Stimulated activated CD8-positive, alpha-beta memory T cell treated with anti-CD3 and anti-CD28 coated beads, Interleukin-4, amount 100 ng/mL, for 48 hours (primary cell): Measurements from ENCODE around the gene TLCD5.

ENCODE experiments used
- DNase-seq: peaks from one replicate; pipeline ENCODE4 v3.0.0-alpha.2; 2020

The TLCD5 gene

GRCh38 chr11:120324932-120325810 is at the start of gene TLCD5:
TLCD5 (plus strand) TSS chr11:120325299; CDS start chr11:120327442, 2,143 bp downstream.
- DNase-seq = peak; percentile 65

GRCh38 chr11:120279502-120279901 is 45.6 kb upstream of the TLCD5 start:
- DNase-seq = no peak

- DNase-seq = no peak
Observed at GRCh38 chr11:120280600-120281051, 44.5 kb upstream of the TLCD5 start.

- no peak for DNase-seq
Observed at GRCh38 chr11:120281143-120281795, 43.8 kb upstream of the TLCD5 start.

GRCh38 chr11:120283124-120283523 is 42.0 kb upstream of the TLCD5 start:
- no peak for DNase-seq

- no peak for DNase-seq
Observed at GRCh38 chr11:120284272-120284671, 40.8 kb upstream of the TLCD5 start.

- no peak for DNase-seq
Observed at GRCh38 chr11:120285256-120285655, 39.8 kb upstream of the TLCD5 start.

- DNase-seq = no peak
Observed at GRCh38 chr11:120288021-120288420, 37.1 kb upstream of the TLCD5 start.

- DNase-seq = no peak
Observed at GRCh38 chr11:120289426-120289825, 35.7 kb upstream of the TLCD5 start.

GRCh38 chr11:120290956-120291355 is 34.1 kb upstream of the TLCD5 start:
- DNase-seq = no peak

GRCh38 chr11:120293038-120293800 is 31.9 kb upstream of the TLCD5 start:
- DNase-seq = no peak

- no peak for DNase-seq
Observed at GRCh38 chr11:120294096-120294495, 31.0 kb upstream of the TLCD5 start.

GRCh38 chr11:120295099-120295498 is 30.0 kb upstream of the TLCD5 start:
- DNase-seq = no peak

GRCh38 chr11:120296554-120296953 is 28.5 kb upstream of the TLCD5 start:
- DNase-seq = no peak

- no peak for DNase-seq
Observed at GRCh38 chr11:120298461-120298860, 26.6 kb upstream of the TLCD5 start.

GRCh38 chr11:120302001-120302805 is 22.9 kb upstream of the TLCD5 start:
- no peak for DNase-seq

- peak; percentile 73 for DNase-seq
Observed at GRCh38 chr11:120303004-120303637, 22.0 kb upstream of the TLCD5 start.

- no peak for DNase-seq
Observed at GRCh38 chr11:120304526-120304925, 20.6 kb upstream of the TLCD5 start.

- DNase-seq = no peak
Observed at GRCh38 chr11:120305286-120305685, 19.8 kb upstream of the TLCD5 start.

- no peak for DNase-seq
Observed at GRCh38 chr11:120306519-120307242, 18.4 kb upstream of the TLCD5 start.

GRCh38 chr11:120307476-120307875 is 17.6 kb upstream of the TLCD5 start:
- DNase-seq = no peak
